NOMO-1 treated with DMSO at 0.1 percent for 48 hours (cell line): ENCODE measurements around the gene CMTM5.
"Not testable (repeated sequence)": the region's sequence is repeated elsewhere in the genome, so short reads cannot be mapped to it uniquely, and the experiment has no call there.

Experiments used
- DNase-seq: peaks from one replicate; lab custom pipeline; 2025; ENCODE audit not compliant: unreplicated experiment; lab: John Stamatoyannopoulos, UW

Gene CMTM5

GRCh38 chr14:23396126-23396525 is 19.3 kb downstream of the CMTM5 start:
- no peak for DNase-seq

- DNase-seq = no peak
These were observed 20.0 kb downstream of the CMTM5 start for GRCh38 chr14:23396781-23397407.

DNA sequence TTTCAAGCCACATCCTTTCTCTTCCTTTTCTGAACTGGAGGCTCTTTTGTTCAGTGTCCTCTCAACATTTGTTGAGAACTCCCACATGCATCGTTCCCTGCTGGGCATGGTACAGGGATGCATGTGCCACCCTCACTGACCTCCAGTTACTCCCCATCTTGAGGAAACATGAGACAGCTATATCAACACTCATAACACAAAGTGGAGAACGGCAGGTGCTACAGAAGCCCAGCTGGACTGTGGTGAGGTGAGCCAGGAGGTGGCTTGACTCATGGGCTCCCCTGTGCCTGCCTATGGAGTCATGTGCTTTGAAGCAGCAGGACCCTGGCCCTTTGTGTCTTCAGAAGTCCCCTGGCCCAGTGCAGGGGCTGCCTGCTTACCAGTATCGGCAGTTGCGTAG is 21.5 kb downstream of the CMTM5 start:
- no peak for DNase-seq

GRCh38 chr14:23399136-23399535 is 22.3 kb downstream of the CMTM5 start:
- DNase-seq = no peak

DNA sequence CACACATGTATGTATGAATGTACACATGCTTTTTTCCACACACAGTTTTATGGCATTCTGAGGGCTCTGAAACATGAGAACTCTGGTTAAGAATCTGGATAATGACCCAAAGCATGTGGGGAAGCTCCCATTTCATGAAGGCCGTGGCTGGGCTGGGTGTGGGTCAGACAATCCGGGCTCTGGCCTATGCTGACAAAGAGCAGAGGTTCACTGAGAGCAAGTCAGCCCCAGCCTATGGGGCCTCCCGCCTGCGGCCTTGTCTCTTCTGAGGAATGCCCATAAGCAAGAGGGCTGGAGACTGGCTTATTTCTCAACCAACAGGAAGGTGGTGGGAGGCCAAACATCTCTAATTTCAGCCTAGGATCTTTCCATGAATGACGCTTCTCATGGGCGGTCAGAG is 22.7 kb downstream of the CMTM5 start:
- DNase-seq = no peak

DNA sequence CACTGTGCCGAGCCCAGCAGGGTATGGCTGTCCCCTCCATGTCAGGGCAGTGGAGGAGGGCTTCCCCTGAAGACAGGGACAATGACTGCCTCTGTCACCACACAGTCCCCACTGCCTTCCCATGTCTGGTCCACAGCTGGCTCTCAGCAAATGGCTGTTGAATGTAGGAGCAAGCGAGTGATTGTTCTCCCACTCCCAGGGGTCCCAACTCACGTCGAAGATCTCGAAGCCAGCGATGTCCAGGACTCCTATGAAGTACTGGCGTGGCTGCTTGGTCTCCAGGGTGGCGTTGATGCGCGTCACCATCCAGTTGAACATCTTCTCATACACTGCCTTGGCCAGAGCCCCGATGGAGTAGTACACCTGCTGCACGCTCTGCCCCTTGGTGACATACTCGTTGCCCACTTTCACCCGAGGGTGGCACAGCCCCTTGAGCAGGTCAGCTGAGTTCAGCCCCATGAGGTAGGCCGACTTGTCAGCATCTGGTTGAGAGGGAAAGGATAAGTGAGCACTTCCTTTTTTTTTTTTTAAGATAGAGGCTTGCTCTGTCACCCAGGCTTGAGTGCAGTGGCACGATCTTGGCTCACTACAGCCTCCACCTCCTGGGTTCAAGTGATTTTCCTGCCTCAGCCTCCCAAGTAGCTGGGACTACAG is 23.8 kb downstream of the CMTM5 start:
- not testable (repeated sequence) for DNase-seq

DNA sequence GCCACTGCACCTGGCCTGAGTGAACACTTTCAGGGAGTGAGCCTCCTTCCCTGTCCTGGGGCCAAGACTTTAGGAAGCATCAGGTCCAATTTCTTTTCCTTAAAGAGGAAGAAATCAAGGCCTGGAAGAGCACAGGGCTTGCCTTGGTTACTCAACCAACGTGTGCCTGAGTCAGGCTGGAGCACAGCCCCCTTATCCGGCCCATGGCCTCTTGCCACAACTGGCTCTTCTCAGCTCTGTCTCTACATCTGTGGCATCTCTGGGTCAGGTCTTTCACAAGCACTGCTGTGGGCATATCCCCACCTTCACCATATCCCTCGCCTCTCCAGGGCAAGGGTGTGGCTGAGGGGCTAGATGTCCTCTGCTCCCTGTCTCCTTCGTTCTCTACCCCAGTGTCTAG is 24.4 kb downstream of the CMTM5 start:
- peak; percentile 9 for DNase-seq

GRCh38 chr14:23402296-23403138 is 25.7 kb downstream of the CMTM5 start:
- DNase-seq = peak; percentile 14

- no peak for DNase-seq
These were observed 26.2 kb downstream of the CMTM5 start for GRCh38 chr14:23403139-23403438.

DNA sequence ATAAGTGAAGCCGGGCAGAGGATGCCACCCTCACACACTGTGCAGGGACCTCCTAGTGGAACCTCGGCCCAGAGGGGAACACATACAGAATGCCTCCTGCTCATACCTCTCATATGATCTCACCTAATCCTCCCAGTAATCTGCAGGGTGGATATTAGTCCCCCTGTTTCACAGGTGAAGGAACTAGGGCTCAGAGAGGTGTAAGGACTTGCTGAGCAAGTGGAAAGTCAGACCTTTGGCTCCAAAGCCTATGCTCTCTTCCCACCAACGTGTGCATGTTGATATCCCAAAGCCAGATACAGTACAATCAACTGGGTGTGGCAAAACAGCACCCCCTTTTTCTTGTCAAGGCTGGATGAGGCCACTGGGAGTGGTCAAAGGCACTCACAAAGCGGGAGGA is 27.1 kb downstream of the CMTM5 start:
- DNase-seq = no peak

GRCh38 chr14:23404331-23404900 is 27.6 kb downstream of the CMTM5 start:
- DNase-seq = no peak

DNA sequence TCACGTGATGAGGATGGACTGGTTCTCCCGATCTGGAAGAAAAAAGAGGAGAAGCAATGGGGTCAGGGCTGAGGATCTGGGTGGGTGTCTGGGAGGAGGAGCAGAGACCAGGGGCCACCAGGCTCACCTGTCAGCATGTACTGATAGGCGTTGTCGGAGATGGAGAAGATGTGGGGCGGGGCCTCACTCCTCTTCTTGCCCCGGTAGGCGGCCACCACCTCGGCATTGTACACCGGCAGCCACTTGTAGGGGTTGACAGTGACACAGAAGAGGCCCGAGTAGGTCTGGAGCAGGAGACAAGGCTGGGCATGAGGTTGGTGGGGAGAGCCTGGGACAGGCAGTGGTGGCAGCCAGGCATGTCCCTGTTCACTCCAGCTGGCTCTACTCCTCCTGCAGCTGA is 28.2 kb downstream of the CMTM5 start:
- DNase-seq = no peak

GRCh38 chr14:23405516-23406025 is 28.7 kb downstream of the CMTM5 start:
- no peak for DNase-seq

DNA sequence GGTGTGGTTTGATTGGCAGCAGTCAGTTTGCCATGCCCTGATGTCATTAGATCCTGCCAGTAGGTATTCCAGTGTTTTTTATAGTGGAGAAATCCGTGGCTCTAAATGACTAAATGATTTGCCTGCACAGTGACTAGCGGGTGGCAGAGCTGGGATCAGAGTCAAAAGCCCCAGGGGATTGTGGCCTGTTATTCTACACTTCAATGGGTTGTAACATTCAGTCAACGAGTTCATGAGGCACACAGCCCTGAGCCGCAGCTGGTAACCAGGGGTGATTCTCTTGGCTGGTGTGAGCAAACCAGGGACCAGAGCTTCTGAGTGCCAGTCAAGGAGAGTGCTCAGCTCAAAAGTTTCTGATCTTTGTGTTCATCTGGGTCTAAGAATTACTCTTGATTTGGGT is 29.4 kb downstream of the CMTM5 start:
- no peak for DNase-seq

- no peak for DNase-seq
These were observed 30.0 kb downstream of the CMTM5 start for GRCh38 chr14:23406725-23407355.

DNA sequence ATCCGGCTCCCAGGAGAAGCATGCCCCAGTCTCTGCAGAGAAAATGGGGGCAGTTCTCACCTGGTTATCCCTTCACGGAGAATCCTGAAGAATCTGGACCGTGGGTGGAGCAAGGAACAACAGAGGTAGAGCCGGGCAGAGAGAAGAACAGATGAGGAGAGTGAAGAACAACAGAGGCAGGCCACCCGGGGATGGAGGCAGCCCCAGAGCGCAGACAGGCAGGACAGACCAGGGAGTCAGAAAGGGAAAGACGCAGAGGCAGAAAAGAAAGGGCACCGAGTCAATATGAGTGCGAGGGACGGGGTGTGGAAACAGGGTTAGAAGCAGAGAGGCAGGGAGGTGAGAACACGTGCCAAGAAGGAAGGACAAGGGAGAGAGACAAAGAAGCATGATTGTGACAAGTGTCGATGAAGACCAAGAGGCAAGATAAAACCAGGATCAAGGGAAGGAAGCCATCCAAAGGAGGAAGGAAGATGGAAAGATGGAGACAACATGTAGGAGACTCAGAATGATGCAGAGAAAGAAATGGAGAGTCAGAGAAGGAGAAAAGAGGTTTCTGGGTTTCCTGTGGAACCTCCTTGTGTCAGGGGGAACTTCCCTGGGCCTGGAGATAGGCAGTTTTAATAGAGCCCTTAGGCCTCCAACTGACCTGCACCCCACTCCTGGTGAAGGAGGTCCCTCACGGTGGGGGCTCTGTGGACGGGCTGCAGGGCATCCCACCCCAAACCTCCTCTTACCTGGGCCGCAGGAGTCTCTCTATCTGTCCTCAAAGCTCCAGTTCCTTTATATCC is 30.9 kb downstream of the CMTM5 start, which contains the start of gene MYH6:
Gene MYH6, minus strand, starts transcription at position 758 of the 791 bp plus-strand sequence. CDS start 1,050 bp downstream, outside the sequence.
- no peak for DNase-seq

DNA sequence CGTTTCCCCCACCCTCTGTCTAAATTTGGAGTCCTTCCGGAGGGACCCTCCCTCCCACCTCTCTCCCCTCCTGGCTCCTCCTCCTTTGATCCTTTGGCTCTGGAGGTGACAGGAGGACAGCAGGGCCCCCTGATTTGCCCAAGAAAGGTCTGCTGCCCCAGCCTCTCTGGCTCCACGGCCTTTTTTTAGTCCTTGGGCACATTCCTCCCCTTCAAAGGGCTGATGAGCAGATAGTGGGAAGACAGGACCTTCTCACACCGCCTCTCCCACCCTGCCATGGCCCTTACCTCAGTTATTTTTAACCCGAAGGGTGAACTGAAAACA is 31.4 kb downstream of the CMTM5 start:
- DNase-seq = no peak

- no peak for DNase-seq
These were observed 32.6 kb downstream of the CMTM5 start for GRCh38 chr14:23409475-23409874.

DNA sequence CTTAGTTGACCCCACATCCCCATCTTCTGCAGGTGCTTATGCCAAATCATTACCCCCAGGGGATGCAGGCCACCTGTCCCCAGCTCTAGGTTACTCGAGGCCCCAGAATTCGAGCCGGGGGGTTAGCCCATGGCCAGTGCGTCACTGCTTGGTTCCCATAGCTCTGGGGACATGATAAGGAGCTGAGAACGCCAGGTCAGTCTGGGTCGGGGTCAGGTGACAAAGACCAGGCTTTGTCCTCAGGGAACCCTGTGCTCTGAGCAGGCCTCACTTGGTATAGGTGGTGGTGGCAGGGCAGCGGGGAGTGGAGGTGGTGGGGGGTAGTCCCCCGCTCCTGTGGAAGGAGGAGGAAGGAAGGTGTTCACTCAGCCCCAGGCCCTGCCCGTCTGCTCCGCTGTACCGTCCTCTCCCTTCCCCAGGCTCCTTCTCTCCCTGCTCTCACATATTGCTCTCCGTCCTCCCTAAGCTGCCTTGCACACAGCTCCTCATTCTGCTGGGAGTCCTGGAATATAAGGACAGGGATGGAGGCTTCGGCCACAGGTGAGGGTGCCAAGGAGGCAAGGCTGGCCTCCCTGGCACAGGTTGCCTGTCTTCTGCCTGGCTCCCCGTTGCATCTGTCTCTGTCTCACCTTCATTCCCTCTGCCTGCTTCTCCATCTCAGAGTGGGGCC is 33.3 kb downstream of the CMTM5 start:
- no peak for DNase-seq
